ENCODE data around the gene TEAD1. TPM values are rescaled to one million over a fixed set of nuclear protein-coding genes. Genes with fewer than 3 reads are reported as not detected.
A peak's percentile ranks its signal among the peaks of the same experiment; 100 is the strongest.

TEAD1 gene
- total RNA-seq, 1 donor from 2014 or later: 163 TPM

GRCh38 chr11:12715941-12716340 lies 41.7 kb downstream of the TEAD1 start:
- H3K4me3 Mint-ChIP-seq: no peak overlapping the region
- no peaks in the 10 kb centered on the region for H3K27me3 Mint-ChIP-seq (ENCODE audit: low read depth)
- H3K27ac Mint-ChIP-seq: peak overlapping the region; percentile 52
- no peaks in the 10 kb centered on the region for H3K9me3 Mint-ChIP-seq
- no peak for TF ChIP-seq CTCF (IDR thresholded peaks at IDR 0.05; ENCODE audit: unreplicated experiment)
- peaks cover 70% of the 10 kb centered on the region for H3K4me1 Mint-ChIP-seq
- H3K36me3 Mint-ChIP-seq: peaks cover 2% of the 10 kb centered on the region
- no peak for DNase-seq (ENCODE audit: low spot score in 2 of 2, unreplicated experiment in 2 of 2)

- Mint-ChIP-seq H3K27me3 (ENCODE audit: low read depth) (no peaks in the 10 kb centered on the region), H3K4me1 (peaks cover 76% of the 10 kb centered on the region), H3K36me3 (no peaks in the 10 kb centered on the region), H3K27ac (peak overlapping the region; percentile 85), H3K4me3 (no peak overlapping the region), H3K9me3 (no peaks in the 10 kb centered on the region)
- no peak for DNase-seq (ENCODE audit: low spot score in 2 of 2, unreplicated experiment in 2 of 2)
- no peak for TF ChIP-seq CTCF (IDR thresholded peaks at IDR 0.05; ENCODE audit: unreplicated experiment)
Observed at GRCh38 chr11:12716816-12717215, 42.6 kb downstream of the TEAD1 start.

GRCh38 chr11:12717851-12718291 lies 43.6 kb downstream of the TEAD1 start:
- no peak overlapping the region for H3K4me3 Mint-ChIP-seq
- no peaks in the 10 kb centered on the region for H3K36me3 Mint-ChIP-seq
- peaks cover 87% of the 10 kb centered on the region for H3K4me1 Mint-ChIP-seq
- H3K9me3 Mint-ChIP-seq: no peaks in the 10 kb centered on the region
- TF ChIP-seq CTCF (IDR thresholded peaks at IDR 0.05; ENCODE audit: unreplicated experiment): no peak
- DNase-seq (ENCODE audit: low spot score in 2 of 2, unreplicated experiment in 2 of 2): no peak
- H3K27me3 Mint-ChIP-seq (ENCODE audit: low read depth): no peaks in the 10 kb centered on the region
- peak overlapping the region; percentile 2 for H3K27ac Mint-ChIP-seq

- H3K4me3 Mint-ChIP-seq: no peak overlapping the region
- H3K36me3 Mint-ChIP-seq: no peaks in the 10 kb centered on the region
- H3K27ac Mint-ChIP-seq: peak overlapping the region; percentile 71
- DNase-seq (ENCODE audit: low spot score in 2 of 2, unreplicated experiment in 2 of 2): peak in 1 of 2 experiments; percentile 35
- H3K4me1 Mint-ChIP-seq: peaks cover 93% of the 10 kb centered on the region
- no peak for TF ChIP-seq CTCF (IDR thresholded peaks at IDR 0.05; ENCODE audit: unreplicated experiment)
- H3K9me3 Mint-ChIP-seq: no peaks in the 10 kb centered on the region
- no peaks in the 10 kb centered on the region for H3K27me3 Mint-ChIP-seq (ENCODE audit: low read depth)
Observed at GRCh38 chr11:12719221-12719620, 45.0 kb downstream of the TEAD1 start.

- H3K4me3 Mint-ChIP-seq: no peak overlapping the region
- no peak for TF ChIP-seq CTCF (IDR thresholded peaks at IDR 0.05; ENCODE audit: unreplicated experiment)
- no peak for DNase-seq (ENCODE audit: low spot score in 2 of 2, unreplicated experiment in 2 of 2)
- H3K9me3 Mint-ChIP-seq: no peaks in the 10 kb centered on the region
- H3K36me3 Mint-ChIP-seq: no peaks in the 10 kb centered on the region
- peaks cover 93% of the 10 kb centered on the region for H3K4me1 Mint-ChIP-seq
- H3K27me3 Mint-ChIP-seq (ENCODE audit: low read depth): no peaks in the 10 kb centered on the region
- H3K27ac Mint-ChIP-seq: peak overlapping the region; percentile 96
Observed at GRCh38 chr11:12721816-12722604, 47.8 kb downstream of the TEAD1 start.
